Esophagus muscularis mucosa (tissue), 4 donors: ENCODE measurements around the gene CTNNA1. TPM values are rescaled to one million over a fixed set of nuclear protein-coding genes. Genes with fewer than 3 reads are reported as not detected.

Experiments
- DNase-seq: peaks from one replicate; pipeline ENCODE4 v3.0.0-alpha.2; 2017; ENCODE audit errors: extremely low spot score
- H3K27ac ChIP-seq, 4 donors: fragments of 200-600 bp; sonication (generic); replicated peaks in 1 of 4; 1 replicate in 3 of 4; 2 replicates in 1 of 4; pipeline ENCODE4 v1.5.1; 2016 to 2019; ENCODE audit warnings: mild to moderate bottlenecking in 1 of 4
- H3K27me3 ChIP-seq, 4 donors: fragments of 200-600 bp; sonication (generic); one replicate each; pipeline versions ENCODE4 v1.5.1 to v1.6.0; 2016 to 2019
- H3K36me3 ChIP-seq, 4 donors: fragments of 200-600 bp; sonication (generic); one replicate each; pipeline ENCODE4 v1.5.1; 2016 to 2019
- H3K4me1 ChIP-seq, 4 donors: fragments of 200-600 bp; sonication (generic); one replicate each; pipeline ENCODE4 v1.5.1; 2016 to 2019
- H3K4me3 ChIP-seq, 4 donors: fragments of 200-600 bp; sonication (generic); 1 replicate in 2 of 4; 2 replicates in 2 of 4; pipeline ENCODE4 v1.5.1; 2016 to 2019; ENCODE audit warnings: mild to moderate bottlenecking in 4 of 4, moderate library complexity in 1 of 4
- H3K9me3 ChIP-seq, 4 donors: fragments of 200-600 bp; sonication (generic); 1 replicate in 3 of 4; 2 replicates in 1 of 4; pipeline ENCODE4 v1.5.1; 2016 to 2019
- CTCF ChIP-seq, 3 experiments: fragments of 200-600 bp in 2 of 3; fragments of 450-650 bp in 1 of 3; sonication (generic) in 2 of 3; IDR thresholded peaks; one replicate each; pipeline ENCODE4 v1.5.1; 2017 to 2019; ENCODE audit warnings: antibody characterized with exemption in 3 of 3, mild to moderate bottlenecking in 2 of 3, moderate library complexity in 1 of 3
- EP300 ChIP-seq: sonication (generic); formaldehyde crosslinking; IDR thresholded peaks from one replicate; pipeline ENCODE4 v1.6.1; 2017; ENCODE audit warnings: antibody characterized with exemption
- POLR2A ChIP-seq: fragments of 450-650 bp; IDR thresholded peaks from one replicate; pipeline ENCODE4 v1.6.1; 2017; ENCODE audit warnings: antibody characterized with exemption, moderate library complexity, mild to moderate bottlenecking, low read depth
- POLR2AphosphoS5 ChIP-seq, 2 donors: sonication (generic); formaldehyde crosslinking; IDR thresholded peaks; one replicate each; pipeline ENCODE4 v1.6.1; 2017; ENCODE audit warnings: antibody characterized with exemption in 2 of 2
- WGBS: methylation state at CpG from one replicate; pipeline ENCODE4 v1.1.5; 2018; 5-methylcytosine and 5-hydroxymethylcytosine counted together
- intact Hi-C: fragments of 100-400 bp; cut with DNase I; formaldehyde crosslinking; loops from one replicate; pipeline ENCODE4 v1.15.1; 2023
- total RNA-seq, 4 donors: library from RNA; depleted of rRNA; stranded (reverse); fragments of >200 nt; gene quantifications; one replicate each; pipeline versions ENCODE4 v1.1.0 to v1.2.1, GENCODE V29; 2016

CTNNA1 gene
- total RNA-seq, 4 donors from 2014 or later, result 335 to 423 (median 369) TPM

GRCh38 chr5:138922494-138922893, 169.3 kb downstream of the CTNNA1 start:
- WGBS, result 100% methylated on average over 2 of the region's 2 CpGs
- TF ChIP-seq CTCF (IDR thresholded peaks at IDR 0.05), result no peak
- no peak for TF ChIP-seq EP300
- TF ChIP-seq POLR2AphosphoS5 (IDR thresholded peaks at IDR 0.05), result no peak
- TF ChIP-seq POLR2A, result no peak
- H3K9me3 ChIP-seq, result no peaks in the 10 kb centered on the region
- peaks cover 23 to 70% (median 43%) of the 10 kb centered on the region in 4 donors for H3K36me3 ChIP-seq
- H3K4me1 ChIP-seq, result peaks cover 5 to 33% (median 17%) of the 10 kb centered on the region in 4 donors
- intact Hi-C loops, result no loop called here
- no peak overlapping the region for H3K4me3 ChIP-seq
- H3K27ac ChIP-seq, result no peak overlapping the region
- DNase-seq, result no peak
- H3K27me3 ChIP-seq, result no peaks in the 10 kb centered on the region

- 87% methylated on average over 10 of the region's 12 CpGs for WGBS
- no peak overlapping the region for H3K27ac ChIP-seq
- H3K27me3 ChIP-seq, result no peaks in the 10 kb centered on the region
- peaks cover 24 to 44% (median 27%) of the 10 kb centered on the region in 4 donors for H3K4me1 ChIP-seq
- intact Hi-C loops, result no loop called here
- no peak for TF ChIP-seq CTCF (IDR thresholded peaks at IDR 0.05)
- TF ChIP-seq POLR2A, result no peak
- no peak for TF ChIP-seq POLR2AphosphoS5 (IDR thresholded peaks at IDR 0.05)
- TF ChIP-seq EP300, result no peak
- no peak overlapping the region for H3K4me3 ChIP-seq
- no peak for DNase-seq
- no peaks in the 10 kb centered on the region for H3K9me3 ChIP-seq
- peaks cover 38 to 62% (median 54%) of the 10 kb centered on the region in 4 donors for H3K36me3 ChIP-seq
These were observed 171.9 kb downstream of the CTNNA1 start for GRCh38 chr5:138925090-138925635.

- Histone ChIP-seq H3K4me3 (no peak overlapping the region), H3K27ac (no peak overlapping the region), H3K36me3 (peaks cover 49 to 66% (median 63%) of the 10 kb centered on the region in 4 donors), H3K27me3 (no peaks in the 10 kb centered on the region), H3K4me1 (peaks cover 24 to 44% (median 27%) of the 10 kb centered on the region in 4 donors), H3K9me3 (no peaks in the 10 kb centered on the region)
- no peak for DNase-seq
- intact Hi-C loops, result no loop called here
- no peak for TF ChIP-seq CTCF (IDR thresholded peaks at IDR 0.05)
- TF ChIP-seq POLR2A, result no peak
- TF ChIP-seq POLR2AphosphoS5 (IDR thresholded peaks at IDR 0.05), result no peak
- no peak for TF ChIP-seq EP300
- 96% methylated on average over 11 of the region's 11 CpGs for whole genome bisulfite sequencing
These were observed 173.0 kb downstream of the CTNNA1 start for GRCh38 chr5:138926257-138926656.

GRCh38 chr5:138926688-138927448, 173.6 kb downstream of the CTNNA1 start:
- TF ChIP-seq POLR2A (no peak), EP300 (no peak), CTCF (IDR thresholded peaks at IDR 0.05) (no peak), POLR2AphosphoS5 (IDR thresholded peaks at IDR 0.05) (no peak)

More at GRCh38 chr5:138926688-138927448, 173.6 kb downstream of the CTNNA1 start:
- no peak for DNase-seq
- Histone ChIP-seq H3K36me3 (peaks cover 55 to 72% (median 69%) of the 10 kb centered on the region in 4 donors), H3K4me1 (peaks cover 21 to 42% (median 27%) of the 10 kb centered on the region in 4 donors), H3K27ac (peak overlapping the region in 2 of 4 donors; percentile 7 to 42), H3K4me3 (no peak overlapping the region), H3K27me3 (no peaks in the 10 kb centered on the region), H3K9me3 (no peaks in the 10 kb centered on the region)
- intact Hi-C loops, result no loop called here
- WGBS, result 94% methylated on average over 16 of the region's 16 CpGs
